ENCODE results near the gene TOR1AIP2.
A peak's percentile ranks its signal among the peaks of the same experiment; 100 is the strongest.

The TOR1AIP2 gene

GRCh38 chr1:179883745-179884138 lies 6.1 kb upstream of the TOR1AIP2 start:
- Histone ChIP-seq H3K9me3 (ENCODE audit: insufficient read depth, low read length, severe bottlenecking) (no peaks in the 10 kb centered on the region), H3K79me2 (ENCODE audit: insufficient read depth, low read length) (peaks cover 76% of the 10 kb centered on the region), H3K4me3 (ENCODE audit: low read depth in 1 of 2, low read length in 2 of 2) (peak overlapping the region; percentile 44 to 86; a peak in 3 of 4 replicates), H3K4me2 (ENCODE audit: insufficient read depth, low read length) (peak overlapping the region; percentile 79), H3K27ac (ENCODE audit: low read length) (peak overlapping the region; percentile 94), H2AFZ (ENCODE audit: low read depth, low read length) (no peak overlapping the region), H3K9ac (ENCODE audit: low read depth, low read length) (peak overlapping the region; percentile 83), H4K20me1 (ENCODE audit: insufficient read depth, low read length) (peaks cover 3% of the 10 kb centered on the region; the same call in 1 of the 2 replicates), H3K36me3 (ENCODE audit: insufficient read depth, low read length) (peaks cover 29% of the 10 kb centered on the region), H3K27me3 (ENCODE audit: insufficient read depth, low read length, poor library complexity) (no peaks in the 10 kb centered on the region), H3K4me1 (ENCODE audit: insufficient read depth, low read length) (peaks cover 45% of the 10 kb centered on the region)
- DNase-seq (no peak), ATAC-seq (ENCODE audit: insufficient read depth, low read depth) (no peak)
- TF ChIP-seq CTCF (IDR thresholded peaks at IDR 0.05; ENCODE audit: borderline replicate concordance, extremely low read depth, low read length, poor library complexity, severe bottlenecking) (no peak), EZH2 (IDR thresholded peaks at IDR 0.05; ENCODE audit: borderline replicate concordance, low read depth, low read length, severe bottlenecking) (no peak)

DNA sequence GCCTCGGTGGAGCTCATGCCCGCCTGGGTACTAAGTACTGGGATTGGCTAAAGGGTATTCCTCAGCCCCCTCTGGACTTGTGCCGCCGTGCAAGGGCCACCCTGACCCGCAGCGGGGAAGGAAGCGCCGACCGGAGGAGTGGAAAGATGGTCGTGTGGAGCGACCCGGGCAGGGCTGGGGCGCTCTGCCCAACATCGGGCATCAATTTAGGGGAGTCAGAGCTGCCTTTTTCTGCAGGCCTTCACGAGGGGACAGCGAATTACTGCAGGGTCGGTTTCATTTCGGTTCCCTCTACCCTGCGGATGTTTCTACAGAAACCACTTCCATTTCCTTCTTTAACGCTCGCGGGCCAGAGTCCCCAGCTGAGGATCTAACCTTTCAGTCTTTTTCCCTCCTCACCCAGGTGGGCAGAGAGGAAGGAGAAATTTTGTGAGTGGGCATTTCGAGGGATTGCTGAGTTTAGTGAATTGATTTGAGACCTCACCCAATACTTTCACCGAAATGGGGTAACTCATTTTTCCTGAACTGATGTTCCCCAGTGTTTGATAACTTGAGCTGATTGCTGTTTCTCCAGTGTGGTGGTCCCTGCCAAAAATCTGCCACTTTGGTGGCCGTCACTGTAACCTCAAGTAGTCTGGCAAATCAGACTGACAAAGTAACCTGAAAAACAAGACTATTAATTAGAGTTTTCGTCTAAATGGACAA lies 5.6 kb upstream of the TOR1AIP2 start:
- DNase-seq (peak; percentile 63), ATAC-seq (ENCODE audit: insufficient read depth, low read depth) (peak; percentile 18)
- no peak for TF ChIP-seq CTCF (IDR thresholded peaks at IDR 0.05; ENCODE audit: borderline replicate concordance, extremely low read depth, low read length, poor library complexity, severe bottlenecking)
- Histone ChIP-seq H3K79me2 (ENCODE audit: insufficient read depth, low read length) (peaks cover 71% of the 10 kb centered on the region), H2AFZ (ENCODE audit: low read depth, low read length) (peak overlapping the region; percentile 93), H4K20me1 (ENCODE audit: insufficient read depth, low read length) (peaks cover 3% of the 10 kb centered on the region; the same call in 1 of the 2 replicates), H3K36me3 (ENCODE audit: insufficient read depth, low read length) (peaks cover 27% of the 10 kb centered on the region), H3K27ac (ENCODE audit: low read length) (peak overlapping the region; percentile 94), H3K4me3 (ENCODE audit: low read depth in 1 of 2, low read length in 2 of 2) (peak overlapping the region; percentile 44 to 86), H3K9me3 (ENCODE audit: insufficient read depth, low read length, severe bottlenecking) (no peaks in the 10 kb centered on the region), H3K9ac (ENCODE audit: low read depth, low read length) (peak overlapping the region; percentile 83), H3K4me1 (ENCODE audit: insufficient read depth, low read length) (peaks cover 50% of the 10 kb centered on the region), H3K4me2 (ENCODE audit: insufficient read depth, low read length) (peak overlapping the region; percentile 79), H3K27me3 (ENCODE audit: insufficient read depth, low read length, poor library complexity) (no peaks in the 10 kb centered on the region)

- DNase-seq (peak; percentile 98), ATAC-seq (ENCODE audit: insufficient read depth, low read depth) (peak; percentile 81)
- peak within 1 kb of the TSS; percentile 94 for H2AFZ ChIP-seq (ENCODE audit: low read depth, low read length)
- peak within 1 kb of the TSS; percentile 83 for H3K9ac ChIP-seq (ENCODE audit: low read depth, low read length)
- H3K27me3 ChIP-seq (ENCODE audit: insufficient read depth, low read length, poor library complexity) = no peaks in the 10 kb centered on the region
- H4K20me1 ChIP-seq (ENCODE audit: insufficient read depth, low read length) = no peaks in the 10 kb centered on the region
- peak within 1 kb of the TSS; percentile 79 for H3K4me2 ChIP-seq (ENCODE audit: insufficient read depth, low read length)
- peaks cover 26% of the 10 kb centered on the region for H3K36me3 ChIP-seq (ENCODE audit: insufficient read depth, low read length)
- peak within 1 kb of the TSS; percentile 94 for H3K27ac ChIP-seq (ENCODE audit: low read length)
- no peaks in the 10 kb centered on the region for H3K9me3 ChIP-seq (ENCODE audit: insufficient read depth, low read length, severe bottlenecking)
- H3K4me1 ChIP-seq (ENCODE audit: insufficient read depth, low read length) = peaks cover 55% of the 10 kb centered on the region
- H3K4me3 ChIP-seq (ENCODE audit: low read depth in 1 of 2, low read length in 2 of 2) = peak within 1 kb of the TSS; percentile 48 to 86
- H3K79me2 ChIP-seq (ENCODE audit: insufficient read depth, low read length) = peaks cover 69% of the 10 kb centered on the region
- TF ChIP-seq EZH2 (IDR thresholded peaks at IDR 0.05; ENCODE audit: borderline replicate concordance, low read depth, low read length, severe bottlenecking) = no peak
- TF ChIP-seq CTCF (IDR thresholded peaks at IDR 0.05; ENCODE audit: borderline replicate concordance, extremely low read depth, low read length, poor library complexity, severe bottlenecking) = peak; percentile 29
Measured at GRCh38 chr1:179882253-179883039, 4.8 kb upstream of the TOR1AIP2 start, which contains the start of gene TOR1AIP1. Gene TOR1AIP1, plus strand, starts transcription at chr1:179882285. Its CDS starts 218 bp downstream, at chr1:179882503.
